ENCODE results near the gene ATP2A2.

GRCh38 chr12:110369992-110370391 lies 88.9 kb downstream of the ATP2A2 start:
- TF ChIP-seq CTCF (IDR thresholded peaks at IDR 0.05 in 8 of 11, conservative IDR thresholded peaks at IDR 0.05 in 3 of 11) (no peak), POLR2A (IDR thresholded peaks at IDR 0.05) (no peak), POLR2AphosphoS5 (IDR thresholded peaks at IDR 0.05) (no peak)
